H7 (cell line): ENCODE measurements around the gene SELENOP. TPM values are rescaled to one million over a fixed set of nuclear protein-coding genes. Genes with fewer than 3 reads are reported as not detected.
"Not testable (repeated sequence)": the region's sequence is repeated elsewhere in the genome, so short reads cannot be mapped to it uniquely, and the experiment has no call there.

ENCODE experiments used
- DNase-seq: peaks from one replicate; pipeline ENCODE4 v3.0.0; 2012
- H3K27me3 ChIP-seq: 2 replicates; pipeline ENCODE4 v1.6.0; 2011; ENCODE audit warnings: mild to moderate bottlenecking, low read length; ENCODE audit not compliant: control insufficient read depth, insufficient read depth
- H3K36me3 ChIP-seq: replicated peaks from 2 replicates; pipeline ENCODE4 v1.5.1; 2011; ENCODE audit warnings: low read length; ENCODE audit not compliant: control insufficient read depth, insufficient read depth
- H3K4me3 ChIP-seq: 2 replicates; pipeline ENCODE4 v1.5.1; 2011; ENCODE audit warnings: low read depth, mild to moderate bottlenecking, control low read depth, low read length, moderate library complexity; ENCODE audit not compliant: insufficient read depth
- total RNA-seq: library from RNA; depleted of rRNA; stranded (reverse); fragments of >200 nt; shearing (Covaris generic); gene quantifications from 2 replicates; pipeline ENCODE4 v1.2.3, GENCODE V29; 2014

SELENOP gene
- total RNA-seq, 1 experiment from 2014 or later = 44.9 TPM

DNA sequence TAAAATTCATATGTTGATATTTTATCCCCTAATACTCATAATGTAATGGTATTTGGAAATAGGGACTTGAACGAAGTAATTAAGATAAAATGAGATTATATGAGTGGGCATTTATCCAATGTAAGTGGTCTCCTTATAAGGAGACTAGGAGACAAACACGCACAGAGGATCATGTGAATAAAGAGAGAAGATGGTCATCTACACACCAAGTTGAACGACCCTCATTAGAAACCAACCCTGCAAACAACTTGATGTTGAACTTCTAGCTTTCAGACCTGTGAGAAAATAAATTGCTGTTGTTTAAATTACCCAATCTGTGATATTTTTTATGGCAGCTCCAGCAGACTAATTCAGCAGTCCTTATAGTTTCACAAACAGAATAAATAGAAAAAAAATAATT is 27.5 kb upstream of the SELENOP start:
- no peak for DNase-seq
- Histone ChIP-seq H3K4me3 (no peak overlapping the region), H3K27me3 (no peaks in the 10 kb centered on the region), H3K36me3 (no peaks in the 10 kb centered on the region)

- Histone ChIP-seq H3K27me3 (no peaks in the 10 kb centered on the region), H3K36me3 (no peaks in the 10 kb centered on the region), H3K4me3 (no peak overlapping the region)
- DNase-seq = no peak
These were observed 25.9 kb upstream of the SELENOP start for GRCh38 chr5:42837601-42838000.

DNA sequence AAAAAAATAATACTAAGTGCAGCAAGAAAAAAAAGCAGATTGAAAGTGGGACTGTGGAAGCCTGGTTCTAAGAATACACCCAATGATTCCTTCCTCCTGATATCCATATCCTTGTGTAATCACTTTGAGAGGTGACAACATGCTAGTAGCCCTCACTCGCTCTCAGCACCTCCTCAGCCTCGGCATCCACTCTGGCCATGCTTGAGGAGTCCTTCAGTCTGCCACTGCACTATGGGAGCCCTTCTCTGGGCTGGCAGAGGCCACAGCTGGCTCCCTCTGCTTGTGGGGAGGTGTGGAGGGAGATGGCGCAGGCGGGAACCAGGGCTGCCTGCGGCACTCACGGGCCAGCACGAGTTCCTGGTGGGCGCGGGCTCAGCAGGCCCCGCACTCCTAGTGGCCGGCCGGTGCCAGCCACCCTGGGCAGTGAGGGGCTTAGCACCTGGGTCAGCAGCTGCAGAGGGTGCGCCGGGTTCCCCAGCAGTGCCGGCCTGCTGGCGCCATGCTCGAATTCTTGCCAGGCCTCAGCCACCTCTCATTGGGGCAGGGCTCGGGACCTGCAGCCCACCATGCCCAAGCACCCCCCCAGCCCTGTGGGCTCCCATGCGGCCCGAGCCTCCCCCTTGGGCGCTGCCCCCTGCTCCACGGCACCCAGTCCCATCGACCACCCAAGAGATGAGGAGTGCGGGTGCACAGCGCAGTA is 24.5 kb upstream of the SELENOP start:
- DNase-seq = no peak
- Histone ChIP-seq H3K36me3 (no peaks in the 10 kb centered on the region), H3K4me3 (no peak overlapping the region), H3K27me3 (no peaks in the 10 kb centered on the region)

- DNase-seq = no peak
- H3K4me3 ChIP-seq = no peak overlapping the region
- no peaks in the 10 kb centered on the region for H3K27me3 ChIP-seq
- no peaks in the 10 kb centered on the region for H3K36me3 ChIP-seq
These were observed 20.4 kb upstream of the SELENOP start for GRCh38 chr5:42832060-42832459.

- H3K4me3 ChIP-seq = no peak overlapping the region
- no peaks in the 10 kb centered on the region for H3K36me3 ChIP-seq
- no peak for DNase-seq
- H3K27me3 ChIP-seq = no peaks in the 10 kb centered on the region
These were observed 19.2 kb upstream of the SELENOP start for GRCh38 chr5:42830924-42831323.

DNA sequence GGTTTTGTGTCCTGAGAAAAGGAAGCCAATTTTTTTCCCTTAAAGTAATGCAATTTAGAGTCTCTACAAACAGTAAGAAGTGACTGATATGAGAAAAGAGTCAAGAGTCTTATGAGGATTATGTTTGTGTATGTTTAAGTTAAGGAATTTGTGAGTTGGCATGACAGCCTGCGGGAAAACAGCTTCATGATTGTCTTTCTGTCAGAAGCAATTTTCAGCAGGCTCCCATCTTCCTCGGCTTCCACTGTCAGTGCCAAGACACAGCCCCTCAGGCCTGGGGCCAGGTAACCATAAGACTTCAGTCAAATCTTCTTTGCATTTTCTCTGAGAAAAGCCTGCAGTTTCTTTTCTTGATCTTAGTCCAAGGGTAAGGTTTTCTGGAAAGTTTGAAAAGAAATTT is 17.0 kb upstream of the SELENOP start:
- no peak for DNase-seq
- H3K36me3 ChIP-seq = no peaks in the 10 kb centered on the region
- H3K4me3 ChIP-seq = no peak overlapping the region
- no peaks in the 10 kb centered on the region for H3K27me3 ChIP-seq

DNA sequence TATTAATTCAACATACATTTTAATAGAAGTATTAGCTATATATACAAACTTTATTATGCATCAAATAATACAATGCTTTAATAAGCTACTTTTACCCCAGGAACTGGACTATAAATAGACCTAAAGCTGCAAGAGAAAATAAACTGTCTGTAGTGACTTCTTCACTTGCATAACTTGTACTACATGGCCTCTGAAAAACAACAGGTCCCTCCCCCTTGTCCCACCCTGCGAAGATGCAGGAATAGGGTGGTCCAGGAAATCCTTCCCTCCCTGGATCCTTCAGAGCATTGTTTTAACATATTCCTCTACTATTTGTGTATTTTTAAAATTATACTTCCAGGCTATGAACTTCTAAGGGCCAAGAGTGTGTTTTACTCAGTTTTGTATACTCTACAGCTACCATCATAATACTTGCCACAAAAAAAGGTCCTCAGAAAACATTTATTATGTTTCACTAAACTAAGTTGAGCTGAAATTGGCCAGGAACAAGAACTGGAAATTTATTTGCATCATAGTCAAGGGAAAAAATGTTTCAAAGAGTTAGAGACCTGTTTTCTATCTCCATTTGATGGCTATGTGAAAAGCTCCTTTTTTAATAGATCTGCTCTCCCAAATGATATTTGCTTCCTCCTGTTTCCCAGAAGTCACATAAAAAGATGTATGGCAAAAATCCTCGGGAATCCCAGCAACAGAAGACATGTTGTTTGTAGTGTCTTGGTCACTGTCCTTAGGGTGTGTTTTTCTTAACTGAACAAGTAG is 15.2 kb upstream of the SELENOP start:
- Histone ChIP-seq H3K36me3 (no peaks in the 10 kb centered on the region), H3K4me3 (no peak overlapping the region), H3K27me3 (no peaks in the 10 kb centered on the region)
- DNase-seq = no peak

DNA sequence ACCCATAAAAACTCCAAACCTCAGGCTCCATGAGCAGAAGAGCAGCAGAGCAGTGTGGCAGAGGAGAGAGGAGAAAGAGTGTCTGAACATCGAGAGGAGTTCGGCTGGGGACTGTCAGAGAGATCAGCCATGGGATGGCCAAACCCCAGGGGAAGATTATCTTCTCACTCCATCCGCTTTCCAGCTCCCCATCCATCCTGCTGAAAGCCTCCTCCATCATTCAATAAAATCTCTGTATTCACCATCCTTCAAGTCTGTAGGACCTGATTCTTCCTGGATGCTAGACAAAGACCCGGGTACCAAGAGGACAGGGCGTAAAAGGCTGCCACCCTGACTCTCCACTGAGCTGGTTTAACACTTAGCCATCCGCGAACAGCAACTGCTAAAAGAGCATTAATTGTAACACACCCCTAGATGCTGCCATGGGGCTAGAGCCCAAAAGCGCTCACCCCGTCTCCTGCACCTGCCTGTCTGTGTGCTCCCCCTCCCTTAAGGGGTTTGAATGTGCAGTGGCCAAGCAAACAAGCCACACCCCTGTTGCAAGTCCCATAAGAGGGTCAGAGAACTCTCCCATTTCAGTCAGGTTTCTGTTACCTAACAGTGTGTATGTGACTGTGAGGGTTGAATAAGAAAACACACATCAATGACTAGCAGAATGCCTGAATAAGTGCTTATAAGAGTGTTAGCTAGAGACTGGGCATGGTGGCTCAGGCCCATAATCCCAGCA is 13.9 kb upstream of the SELENOP start:
- no peaks in the 10 kb centered on the region for H3K27me3 ChIP-seq
- H3K4me3 ChIP-seq = no peak overlapping the region
- DNase-seq = no peak
- H3K36me3 ChIP-seq = no peaks in the 10 kb centered on the region

- no peaks in the 10 kb centered on the region for H3K27me3 ChIP-seq
- no peaks in the 10 kb centered on the region for H3K36me3 ChIP-seq
- H3K4me3 ChIP-seq = no peak overlapping the region
- no peak for DNase-seq
These were observed 12.8 kb upstream of the SELENOP start for GRCh38 chr5:42824347-42824976.

DNA sequence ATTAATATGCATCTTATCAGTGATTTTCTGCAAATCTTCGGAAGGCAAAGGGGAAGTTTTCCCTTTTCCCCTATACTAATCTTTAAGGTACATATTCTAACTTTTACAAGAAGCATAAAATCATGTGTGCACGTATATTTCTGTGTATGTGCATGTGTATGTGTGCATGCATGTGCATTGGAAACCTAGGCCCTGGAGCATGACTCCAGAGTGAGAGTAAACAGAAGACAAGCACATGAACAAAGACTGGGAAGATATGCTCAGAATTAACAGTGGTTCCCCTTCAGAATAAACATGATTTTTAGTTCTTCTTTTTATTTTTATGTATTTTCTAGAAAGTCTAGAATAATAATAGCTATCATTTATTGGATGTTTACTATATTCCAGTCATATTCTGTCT is 10.9 kb upstream of the SELENOP start:
- no peak for DNase-seq
- Histone ChIP-seq H3K27me3 (no peaks in the 10 kb centered on the region), H3K36me3 (no peaks in the 10 kb centered on the region), H3K4me3 (no peak overlapping the region)

DNA sequence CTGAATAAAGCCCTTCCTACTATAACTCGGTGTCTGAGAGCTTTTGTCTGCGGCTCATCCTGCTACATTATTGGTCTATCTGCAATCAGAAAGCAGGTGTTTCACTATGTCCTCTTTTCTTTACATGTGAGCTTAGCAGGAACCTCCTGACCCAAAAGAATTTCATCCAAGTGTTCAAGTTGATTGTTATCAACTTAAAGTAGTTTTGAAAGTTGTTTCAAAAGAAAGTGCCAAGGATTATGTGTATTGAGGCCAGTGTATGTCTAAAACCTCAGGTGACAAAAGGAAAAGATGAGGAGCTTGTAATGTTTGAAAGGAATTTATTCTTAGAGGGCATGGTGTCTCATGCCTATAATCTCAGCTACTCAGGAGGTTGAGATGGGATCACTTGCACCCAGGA is 8.1 kb upstream of the SELENOP start:
- no peak overlapping the region for H3K4me3 ChIP-seq
- no peaks in the 10 kb centered on the region for H3K36me3 ChIP-seq
- DNase-seq = no peak
- no peaks in the 10 kb centered on the region for H3K27me3 ChIP-seq

GRCh38 chr5:42816546-42816945 is 4.9 kb upstream of the SELENOP start:
- not testable (repeated sequence) for H3K36me3 ChIP-seq, H3K27me3 ChIP-seq, H3K4me3 ChIP-seq, DNase-seq

DNA sequence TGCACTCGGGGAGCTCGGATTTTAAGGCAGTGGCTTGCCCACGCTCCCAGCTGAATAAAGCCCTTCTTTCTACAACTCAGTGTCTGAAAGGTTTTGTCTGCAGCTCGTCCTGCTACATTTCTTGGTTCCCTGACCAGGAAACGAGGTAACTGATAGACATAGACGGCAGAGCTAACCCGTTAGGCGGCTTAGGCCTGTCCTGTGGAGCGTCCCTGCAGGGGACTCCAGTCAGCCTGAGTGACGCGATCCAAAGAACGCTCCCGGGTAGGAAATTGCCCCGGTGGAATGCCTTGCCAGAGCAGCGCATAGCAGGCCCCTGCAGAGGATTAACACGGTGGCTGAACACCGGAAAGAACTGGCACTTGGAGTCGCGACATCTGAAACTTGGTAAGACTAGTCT is 1.8 kb upstream of the SELENOP start:
- H3K36me3 ChIP-seq = no peaks in the 10 kb centered on the region
- no peak overlapping the region for H3K4me3 ChIP-seq
- DNase-seq = peak; percentile 40
- H3K27me3 ChIP-seq = no peaks in the 10 kb centered on the region

- no peak overlapping the region for H3K4me3 ChIP-seq
- DNase-seq = no peak
- H3K36me3 ChIP-seq = no peaks in the 10 kb centered on the region
- H3K27me3 ChIP-seq = no peaks in the 10 kb centered on the region
These were observed 928 bp upstream of the SELENOP start for GRCh38 chr5:42812620-42813019.
